Measurements from ENCODE around the gene STXBP6.

Gene STXBP6

GRCh38 chr14:24894583-24895242 is 155.2 kb downstream of the STXBP6 start:
- DNase-seq (ENCODE audit: low read depth): no peak
- no peak overlapping the region for H3K4me3 ChIP-seq (ENCODE audit: low read length)
- no peak for TF ChIP-seq CTCF (conservative IDR thresholded peaks at IDR 0.05; ENCODE audit: low read length)

GRCh38 chr14:24892497-24893051 is 157.4 kb downstream of the STXBP6 start:
- no peak overlapping the region for H3K4me3 ChIP-seq (ENCODE audit: low read length)
- peak; percentile 33 for DNase-seq (ENCODE audit: low read depth)
- TF ChIP-seq CTCF (conservative IDR thresholded peaks at IDR 0.05; ENCODE audit: low read length): no peak

- no peak for TF ChIP-seq CTCF (conservative IDR thresholded peaks at IDR 0.05; ENCODE audit: low read length)
- no peak for DNase-seq (ENCODE audit: low read depth)
- no peak overlapping the region for H3K4me3 ChIP-seq (ENCODE audit: low read length)
Measured at GRCh38 chr14:24891987-24892496, 157.9 kb downstream of the STXBP6 start.

- TF ChIP-seq CTCF (conservative IDR thresholded peaks at IDR 0.05; ENCODE audit: low read length): no peak
Measured at GRCh38 chr14:24890716-24891115, 159.2 kb downstream of the STXBP6 start.

GRCh38 chr14:24889843-24890242 is 160.1 kb downstream of the STXBP6 start:
- H3K4me3 ChIP-seq (ENCODE audit: low read length): no peak overlapping the region
- no peak for TF ChIP-seq CTCF (conservative IDR thresholded peaks at IDR 0.05; ENCODE audit: low read length)
- peak; percentile 69 for DNase-seq (ENCODE audit: low read depth)

More at GRCh38 chr14:24890716-24891115, 159.2 kb downstream of the STXBP6 start:
- DNase-seq (ENCODE audit: low read depth): no peak
- H3K4me3 ChIP-seq (ENCODE audit: low read length): no peak overlapping the region

- H3K4me3 ChIP-seq (ENCODE audit: low read length): no peak overlapping the region
- no peak for DNase-seq (ENCODE audit: low read depth)
- TF ChIP-seq CTCF (conservative IDR thresholded peaks at IDR 0.05; ENCODE audit: low read length): no peak
Measured at GRCh38 chr14:24888532-24888931, 161.4 kb downstream of the STXBP6 start.

Data from AG10803 (cell line).